ENCODE results near the gene ISLR. TPM values are rescaled to one million over a fixed set of nuclear protein-coding genes. Genes with fewer than 3 reads are reported as not detected.
A peak's percentile ranks its signal among the peaks of the same experiment; 100 is the strongest.

Gene ISLR
- total RNA-seq, 1 donor from 2014 or later, result 59.8 TPM

DNA sequence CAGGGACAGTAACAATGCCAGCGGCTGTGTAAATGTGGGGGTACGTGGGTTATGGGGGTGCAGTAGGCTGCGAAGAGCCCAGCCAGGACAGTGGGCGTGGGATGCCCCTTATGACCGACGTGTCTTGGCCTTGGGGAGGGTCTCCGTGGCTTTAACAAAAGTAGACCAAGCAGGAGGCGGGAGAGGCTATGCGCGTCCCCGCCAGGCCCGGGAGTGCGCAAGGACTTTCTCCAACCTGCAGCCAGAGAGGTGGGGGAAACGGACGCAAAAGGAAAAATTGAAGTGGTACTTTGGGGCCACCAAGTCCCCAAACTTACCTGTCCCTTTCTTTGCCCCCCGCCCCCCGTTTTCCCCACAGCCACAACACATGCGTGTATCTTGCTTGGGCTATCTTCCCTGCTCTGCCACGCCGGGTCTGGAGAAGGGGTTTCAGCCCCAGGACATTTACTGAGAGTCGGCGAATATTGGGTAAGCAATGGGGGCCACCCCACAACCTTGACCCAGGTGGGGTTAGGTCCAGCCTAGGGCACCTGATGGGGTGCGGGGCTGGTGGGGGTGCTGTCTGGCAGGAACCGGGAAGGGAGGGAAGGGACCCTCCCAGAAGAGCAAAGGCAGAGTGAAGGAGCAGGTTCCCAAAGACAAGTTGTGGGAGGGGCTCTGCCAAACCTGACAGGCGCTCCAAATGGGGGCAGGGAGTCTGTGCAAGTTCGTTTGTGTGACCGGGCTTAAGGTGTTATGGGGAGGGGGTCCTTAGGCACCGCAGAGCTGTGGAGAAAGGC lies 42.5 kb upstream of the ISLR start:
- H3K4me3 Mint-ChIP-seq, result peak overlapping the region; percentile 37
- DNase-seq (ENCODE audit: low spot score in 2 of 2, unreplicated experiment in 2 of 2), result no peak
- H3K36me3 Mint-ChIP-seq, result peaks cover 2% of the 10 kb centered on the region
- H3K27ac Mint-ChIP-seq, result no peak overlapping the region
- H3K4me1 Mint-ChIP-seq, result peaks cover 34% of the 10 kb centered on the region
- TF ChIP-seq, protein P1, sequence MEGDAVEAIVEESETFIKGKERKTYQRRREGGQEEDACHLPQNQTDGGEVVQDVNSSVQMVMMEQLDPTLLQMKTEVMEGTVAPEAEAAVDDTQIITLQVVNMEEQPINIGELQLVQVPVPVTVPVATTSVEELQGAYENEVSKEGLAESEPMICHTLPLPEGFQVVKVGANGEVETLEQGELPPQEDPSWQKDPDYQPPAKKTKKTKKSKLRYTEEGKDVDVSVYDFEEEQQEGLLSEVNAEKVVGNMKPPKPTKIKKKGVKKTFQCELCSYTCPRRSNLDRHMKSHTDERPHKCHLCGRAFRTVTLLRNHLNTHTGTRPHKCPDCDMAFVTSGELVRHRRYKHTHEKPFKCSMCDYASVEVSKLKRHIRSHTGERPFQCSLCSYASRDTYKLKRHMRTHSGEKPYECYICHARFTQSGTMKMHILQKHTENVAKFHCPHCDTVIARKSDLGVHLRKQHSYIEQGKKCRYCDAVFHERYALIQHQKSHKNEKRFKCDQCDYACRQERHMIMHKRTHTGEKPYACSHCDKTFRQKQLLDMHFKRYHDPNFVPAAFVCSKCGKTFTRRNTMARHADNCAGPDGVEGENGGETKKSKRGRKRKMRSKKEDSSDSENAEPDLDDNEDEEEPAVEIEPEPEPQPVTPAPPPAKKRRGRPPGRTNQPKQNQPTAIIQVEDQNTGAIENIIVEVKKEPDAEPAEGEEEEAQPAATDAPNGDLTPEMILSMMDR (IDR thresholded peaks at IDR 0.05; ENCODE audit: unreplicated experiment), result no peak
- peaks cover 97% of the 10 kb centered on the region for H3K27me3 Mint-ChIP-seq (ENCODE audit: low read depth)
- H3K9me3 Mint-ChIP-seq, result no peaks in the 10 kb centered on the region

DNA sequence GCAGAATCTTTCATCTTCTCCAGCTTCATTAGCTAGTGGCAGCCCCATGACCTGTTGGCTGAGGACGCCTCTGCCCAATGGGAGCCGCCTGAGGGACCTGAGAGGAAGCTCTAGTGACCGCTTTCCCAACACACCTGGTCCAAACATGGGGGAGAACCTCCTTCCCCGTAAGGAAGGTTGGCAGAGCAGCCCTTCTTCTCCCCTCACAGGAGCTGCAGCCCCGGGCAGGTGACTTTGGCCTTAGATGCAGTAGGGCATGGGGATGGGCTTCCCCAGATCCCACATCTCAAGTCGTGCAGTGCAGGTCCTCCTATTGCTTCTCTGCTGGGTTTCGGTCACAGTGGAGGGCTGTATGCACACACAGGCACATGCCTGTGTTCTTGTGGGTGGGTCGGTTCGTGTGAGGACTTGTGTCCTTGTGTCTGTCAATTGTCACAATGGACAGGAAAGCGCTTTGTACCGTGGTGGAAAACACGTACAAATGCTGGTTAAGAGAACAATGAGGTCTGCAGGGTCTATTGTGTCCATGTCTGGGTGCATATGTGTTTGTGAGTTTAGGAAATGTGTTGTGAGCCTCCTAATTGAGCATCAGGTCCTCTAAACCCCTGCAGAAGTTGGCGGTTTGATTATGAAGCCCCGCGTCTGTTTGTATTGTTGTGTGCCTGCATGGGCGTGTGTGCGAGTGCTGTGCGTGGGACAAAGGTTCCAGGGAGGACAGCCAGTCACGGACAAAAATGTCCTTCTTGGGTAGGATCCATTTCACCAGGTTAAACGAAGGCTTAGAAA lies 41.7 kb upstream of the ISLR start:
- no peak for DNase-seq (ENCODE audit: low spot score in 2 of 2, unreplicated experiment in 2 of 2)
- TF ChIP-seq, protein P1 (IDR thresholded peaks at IDR 0.05; ENCODE audit: unreplicated experiment), result no peak
- H3K9me3 Mint-ChIP-seq, result no peaks in the 10 kb centered on the region
- H3K27ac Mint-ChIP-seq, result no peak overlapping the region
- H3K4me3 Mint-ChIP-seq, result no peak overlapping the region
- peaks cover 97% of the 10 kb centered on the region for H3K27me3 Mint-ChIP-seq (ENCODE audit: low read depth)
- H3K36me3 Mint-ChIP-seq, result peaks cover 2% of the 10 kb centered on the region
- peaks cover 39% of the 10 kb centered on the region for H3K4me1 Mint-ChIP-seq

DNA sequence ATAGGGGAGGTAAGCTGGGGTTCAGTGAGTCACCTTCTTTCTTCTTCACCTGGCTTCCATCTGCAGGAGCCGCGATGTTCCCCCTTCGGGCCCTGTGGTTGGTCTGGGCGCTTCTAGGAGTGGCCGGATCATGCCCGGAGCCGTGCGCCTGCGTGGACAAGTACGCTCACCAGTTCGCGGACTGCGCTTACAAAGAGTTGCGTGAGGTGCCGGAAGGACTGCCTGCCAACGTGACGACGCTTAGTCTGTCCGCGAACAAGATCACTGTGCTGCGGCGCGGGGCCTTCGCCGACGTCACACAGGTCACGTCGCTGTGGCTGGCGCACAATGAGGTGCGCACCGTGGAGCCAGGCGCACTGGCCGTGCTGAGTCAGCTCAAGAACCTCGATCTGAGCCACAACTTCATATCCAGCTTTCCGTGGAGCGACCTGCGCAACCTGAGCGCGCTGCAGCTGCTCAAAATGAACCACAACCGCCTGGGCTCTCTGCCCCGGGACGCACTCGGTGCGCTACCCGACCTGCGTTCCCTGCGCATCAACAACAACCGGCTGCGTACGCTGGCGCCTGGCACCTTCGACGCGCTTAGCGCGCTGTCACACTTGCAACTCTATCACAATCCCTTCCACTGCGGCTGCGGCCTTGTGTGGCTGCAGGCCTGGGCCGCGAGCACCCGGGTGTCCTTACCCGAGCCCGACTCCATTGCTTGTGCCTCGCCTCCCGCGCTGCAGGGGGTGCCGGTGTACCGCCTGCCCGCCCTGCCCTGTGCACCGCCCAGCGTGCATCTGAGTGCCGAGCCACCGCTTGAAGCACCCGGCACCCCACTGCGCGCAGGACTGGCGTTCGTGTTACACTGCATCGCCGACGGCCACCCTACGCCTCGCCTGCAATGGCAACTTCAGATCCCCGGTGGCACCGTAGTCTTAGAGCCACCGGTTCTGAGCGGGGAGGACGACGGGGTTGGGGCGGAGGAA lies 40.5 kb upstream of the ISLR start:
- Mint-ChIP-seq H3K4me3 (no peak overlapping the region), H3K27me3 (ENCODE audit: low read depth) (peaks cover 96% of the 10 kb centered on the region), H3K4me1 (peaks cover 48% of the 10 kb centered on the region), H3K36me3 (peaks cover 2% of the 10 kb centered on the region), H3K9me3 (no peaks in the 10 kb centered on the region), H3K27ac (no peak overlapping the region)
- DNase-seq (ENCODE audit: low spot score in 2 of 2, unreplicated experiment in 2 of 2), result no peak
- TF ChIP-seq, protein P1 (IDR thresholded peaks at IDR 0.05; ENCODE audit: unreplicated experiment), result no peak

DNA sequence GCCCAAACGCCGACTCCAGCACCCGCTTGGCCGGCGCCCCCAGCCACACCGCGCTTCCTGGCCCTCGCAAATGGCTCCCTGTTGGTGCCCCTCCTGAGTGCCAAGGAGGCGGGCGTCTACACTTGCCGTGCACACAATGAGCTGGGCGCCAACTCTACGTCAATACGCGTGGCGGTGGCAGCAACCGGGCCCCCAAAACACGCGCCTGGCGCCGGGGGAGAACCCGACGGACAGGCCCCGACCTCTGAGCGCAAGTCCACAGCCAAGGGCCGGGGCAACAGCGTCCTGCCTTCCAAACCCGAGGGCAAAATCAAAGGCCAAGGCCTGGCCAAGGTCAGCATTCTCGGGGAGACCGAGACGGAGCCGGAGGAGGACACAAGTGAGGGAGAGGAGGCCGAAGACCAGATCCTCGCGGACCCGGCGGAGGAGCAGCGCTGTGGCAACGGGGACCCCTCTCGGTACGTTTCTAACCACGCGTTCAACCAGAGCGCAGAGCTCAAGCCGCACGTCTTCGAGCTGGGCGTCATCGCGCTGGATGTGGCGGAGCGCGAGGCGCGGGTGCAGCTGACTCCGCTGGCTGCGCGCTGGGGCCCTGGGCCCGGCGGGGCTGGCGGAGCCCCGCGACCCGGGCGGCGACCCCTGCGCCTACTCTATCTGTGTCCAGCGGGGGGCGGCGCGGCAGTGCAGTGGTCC lies 39.7 kb upstream of the ISLR start:
- no peak for DNase-seq (ENCODE audit: low spot score in 2 of 2, unreplicated experiment in 2 of 2)
- TF ChIP-seq, protein P1 (IDR thresholded peaks at IDR 0.05; ENCODE audit: unreplicated experiment), result no peak
- no peaks in the 10 kb centered on the region for H3K9me3 Mint-ChIP-seq
- H3K27ac Mint-ChIP-seq, result no peak overlapping the region
- peaks cover 2% of the 10 kb centered on the region for H3K36me3 Mint-ChIP-seq
- peaks cover 97% of the 10 kb centered on the region for H3K27me3 Mint-ChIP-seq (ENCODE audit: low read depth)
- peaks cover 45% of the 10 kb centered on the region for H3K4me1 Mint-ChIP-seq
- H3K4me3 Mint-ChIP-seq, result no peak overlapping the region
